Measurements from ENCODE around the gene CAMTA1. TPM values are rescaled to one million over a fixed set of nuclear protein-coding genes. Genes with fewer than 3 reads are reported as not detected.

The CAMTA1 gene
- total RNA-seq, 1 experiment from 2014 or later: 69.5 TPM

DNA sequence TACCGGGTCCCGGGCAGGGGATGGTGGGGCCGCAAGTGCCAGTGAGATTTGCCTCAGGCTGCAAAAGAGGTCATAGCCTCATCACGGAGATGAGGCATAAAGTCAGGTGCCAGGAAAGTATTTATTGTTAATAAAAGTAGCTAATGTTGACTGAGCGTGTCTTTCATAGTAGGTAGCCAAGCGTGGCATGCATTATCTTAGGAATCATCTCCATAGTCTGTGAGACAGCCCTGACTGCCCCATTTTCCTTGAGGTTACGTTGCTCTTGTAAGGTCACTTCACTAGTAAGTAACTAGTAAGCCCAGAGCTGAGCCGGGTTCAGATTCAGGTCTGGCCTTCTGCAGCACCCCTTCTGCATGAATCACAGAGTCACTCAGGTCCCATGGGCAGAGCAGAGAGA is 174.2 kb downstream of the CAMTA1 start:
- H3K9ac ChIP-seq (ENCODE audit: low read length): no peak overlapping the region
- no peaks in the 10 kb centered on the region for H3K79me2 ChIP-seq (ENCODE audit: insufficient read depth, low read length)
- no peaks in the 10 kb centered on the region for H3K36me3 ChIP-seq (ENCODE audit: control insufficient read depth in 1 of 2, insufficient read depth in 2 of 2, low read length in 2 of 2)
- CTCF ChIA-PET: interaction anchor here (1.5 kb wide), 1 partner anchor 83 kb away, joined by 4 read pairs; no protein-coding TSS in a partner anchor
- POLR2A ChIA-PET: interaction anchor here (0.9 kb wide), 1 partner anchor 11 kb away, joined by 3 read pairs; no protein-coding TSS in a partner anchor
- intact Hi-C loops (cut with micrococcal nuclease): no loop called here
- no peak for ATAC-seq
- H3K9me2 ChIP-seq (ENCODE audit: insufficient read depth): no peaks in the 10 kb centered on the region
- no peak overlapping the region for H2AFZ ChIP-seq (ENCODE audit: low read depth, low read length, poor library complexity, severe bottlenecking)
- H3K4me1 ChIP-seq (ENCODE audit: control insufficient read depth in 1 of 2, insufficient read depth in 2 of 2, low read length in 2 of 2): peaks cover 27 to 47% of the 10 kb centered on the region in 2 experiments
- H4K20me1 ChIP-seq (ENCODE audit: insufficient read depth): no peaks in the 10 kb centered on the region
- H3K4me3 ChIP-seq (replicated peaks in 1 of 2; ENCODE audit: low read depth in 1 of 2, low read length in 2 of 2): no peak overlapping the region
- no peak overlapping the region for H3K4me2 ChIP-seq (ENCODE audit: low read length)
- RAD21 ChIA-PET (ENCODE audit: low non-redundant PET in 1 of 2, low total read pairs in 2 of 2, uncharacterized antibody in 2 of 2, unreplicated experiment in 2 of 2): no interaction called here
- DNase-seq (ENCODE audit: low read depth, low spot score): no peak
- no peaks in the 10 kb centered on the region for H3K9me3 ChIP-seq (ENCODE audit: control insufficient read depth in 1 of 2, insufficient read depth in 1 of 2, low read depth in 1 of 2, low read length in 2 of 2)
- no peak overlapping the region for H3K27ac ChIP-seq (ENCODE audit: low read depth, low read length)
- BruUV-seq (replicated peaks): no TSS peak
- no peaks in the 10 kb centered on the region for H3K27me3 ChIP-seq (ENCODE audit: insufficient read depth, low read length)
- TF ChIP-seq RAD21 (IDR thresholded peaks at IDR 0.05; ENCODE audit: low read depth) (no peak), CBX3 (IDR thresholded peaks at IDR 0.05; ENCODE audit: low read depth) (no peak), POLR2A (IDR thresholded peaks at IDR 0.05; ENCODE audit: borderline replicate concordance, extremely low read depth, insufficient read depth, insufficient read length) (no peak), YY1 (IDR thresholded peaks at IDR 0.05; ENCODE audit: extremely low read depth, insufficient replicate concordance, low read depth, low read length) (no peak), SRF (IDR thresholded peaks at IDR 0.05; ENCODE audit: low read depth) (no peak), CEBPB (IDR thresholded peaks at IDR 0.05; ENCODE audit: low read depth) (no peak), FOSL1 (IDR thresholded peaks at IDR 0.05; ENCODE audit: low read depth) (no peak), EGR1 (IDR thresholded peaks at IDR 0.05; ENCODE audit: low read depth) (no peak), ZNF274 (IDR thresholded peaks at IDR 0.05; ENCODE audit: low read depth, low read length) (no peak), ELF1 (IDR thresholded peaks at IDR 0.05; ENCODE audit: borderline replicate concordance, low read depth) (no peak), EZH2 (IDR thresholded peaks at IDR 0.05) (no peak), SP1 (IDR thresholded peaks at IDR 0.05; ENCODE audit: low read depth) (no peak)
- TF ChIP-seq, protein P1, sequence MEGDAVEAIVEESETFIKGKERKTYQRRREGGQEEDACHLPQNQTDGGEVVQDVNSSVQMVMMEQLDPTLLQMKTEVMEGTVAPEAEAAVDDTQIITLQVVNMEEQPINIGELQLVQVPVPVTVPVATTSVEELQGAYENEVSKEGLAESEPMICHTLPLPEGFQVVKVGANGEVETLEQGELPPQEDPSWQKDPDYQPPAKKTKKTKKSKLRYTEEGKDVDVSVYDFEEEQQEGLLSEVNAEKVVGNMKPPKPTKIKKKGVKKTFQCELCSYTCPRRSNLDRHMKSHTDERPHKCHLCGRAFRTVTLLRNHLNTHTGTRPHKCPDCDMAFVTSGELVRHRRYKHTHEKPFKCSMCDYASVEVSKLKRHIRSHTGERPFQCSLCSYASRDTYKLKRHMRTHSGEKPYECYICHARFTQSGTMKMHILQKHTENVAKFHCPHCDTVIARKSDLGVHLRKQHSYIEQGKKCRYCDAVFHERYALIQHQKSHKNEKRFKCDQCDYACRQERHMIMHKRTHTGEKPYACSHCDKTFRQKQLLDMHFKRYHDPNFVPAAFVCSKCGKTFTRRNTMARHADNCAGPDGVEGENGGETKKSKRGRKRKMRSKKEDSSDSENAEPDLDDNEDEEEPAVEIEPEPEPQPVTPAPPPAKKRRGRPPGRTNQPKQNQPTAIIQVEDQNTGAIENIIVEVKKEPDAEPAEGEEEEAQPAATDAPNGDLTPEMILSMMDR (IDR thresholded peaks at IDR 0.05 in 2 of 3, conservative IDR thresholded peaks at IDR 0.05 in 1 of 3; ENCODE audit: borderline replicate concordance in 1 of 3, insufficient read depth in 1 of 3, low read depth in 2 of 3, low read length in 2 of 3): no peak
- TF ChIP-seq, protein P2, sequence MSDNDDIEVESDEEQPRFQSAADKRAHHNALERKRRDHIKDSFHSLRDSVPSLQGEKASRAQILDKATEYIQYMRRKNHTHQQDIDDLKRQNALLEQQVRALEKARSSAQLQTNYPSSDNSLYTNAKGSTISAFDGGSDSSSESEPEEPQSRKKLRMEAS (IDR thresholded peaks at IDR 0.05): no peak

Data from HCT116 (cell line).